K562 (cell line): ENCODE results near the gene ATF7IP.

Source experiments
- HDGF ChIP-seq: fragments of 450-650 bp; IDR thresholded peaks from 2 replicates; pipeline ENCODE4 v1.6.1; 2016
- POLR2A ChIP-seq: fragments of 450-650 bp; conservative IDR thresholded peaks from 2 replicates; pipeline ENCODE4 v1.6.1; 2016
- POLR2AphosphoS2 ChIP-seq: IDR thresholded peaks from 2 replicates; pipeline ENCODE4 v1.6.1; 2012; ENCODE audit warnings: low read length, improper control_type of control experiment
- RBBP5 ChIP-seq: fragments of 200-600 bp; sonication (generic); IDR thresholded peaks from 2 replicates; pipeline ENCODE4 v1.6.1; 2012; ENCODE audit warnings: borderline replicate concordance, mild to moderate bottlenecking, low read length, control low read depth, inconsistent platforms; ENCODE audit not compliant: insufficient read depth, poor library complexity, severe bottlenecking
- SMAD1 ChIP-seq: fragments of 150-350 bp; IDR thresholded peaks from 2 replicates; pipeline ENCODE4 v1.6.1; 2014; ENCODE audit warnings: low read length, low read depth; ENCODE audit not compliant: partially characterized antibody
- YY1 ChIP-seq, 3 experiments: IDR thresholded peaks; 2 replicates each; pipeline ENCODE4 v1.6.1; 2011; ENCODE audit warnings: low read length in 2 of 3, mild to moderate bottlenecking in 2 of 3, moderate library complexity in 2 of 3, borderline replicate concordance in 1 of 3, control low read depth in 1 of 3, low read depth in 1 of 3; ENCODE audit not compliant: insufficient read depth in 3 of 3, insufficient replicate concordance in 2 of 3, control insufficient read depth in 1 of 3, insufficient read length in 1 of 3; ENCODE audit errors: extremely low read depth in 1 of 3
- TF ChIP-seq, protein P1 (sequence below), 2 experiments: fragments of 450-650 bp in 1 of 2; sonication (generic) in 1 of 2; formaldehyde crosslinking in 1 of 2; IDR thresholded peaks; 2 replicates each; pipeline versions ENCODE4 v1.7.1 to v1.9.0; 2016 to 2022; ENCODE audit warnings: inconsistent platforms in 1 of 2, mild to moderate bottlenecking in 1 of 2, missing genetic modification reagents in 1 of 2

DNA sequence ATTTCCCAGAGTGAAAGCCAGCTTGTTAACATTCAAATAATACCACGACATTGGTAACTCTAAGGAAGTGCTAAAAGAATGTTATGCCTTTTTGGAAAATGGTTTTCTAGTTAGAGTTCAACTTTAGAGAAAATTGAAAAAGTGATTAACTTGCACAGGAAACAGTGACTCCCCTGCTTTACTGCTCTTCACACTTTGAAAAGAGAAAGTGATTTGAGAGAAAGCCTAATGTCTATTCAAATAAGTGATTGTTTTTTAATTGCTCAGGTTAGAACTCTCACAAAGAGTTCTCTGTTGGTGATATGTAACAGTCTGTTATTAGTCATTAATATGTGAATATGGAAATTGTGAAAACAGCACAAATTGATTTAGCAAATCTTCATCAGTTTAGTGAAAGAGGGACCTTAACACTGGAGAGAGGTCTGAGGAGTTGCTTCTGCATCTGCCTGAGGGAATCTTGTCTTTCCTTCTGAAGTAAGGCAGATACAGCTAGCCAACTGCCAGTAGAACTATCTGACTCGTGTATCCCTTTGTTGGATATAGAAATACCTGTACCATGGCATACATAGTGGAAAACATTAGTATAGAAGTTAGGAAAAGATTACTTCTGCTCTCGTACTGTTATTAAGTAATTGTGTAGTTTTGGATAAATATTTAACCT lies 25.5 kb downstream of the ATF7IP start:
- TF ChIP-seq POLR2A (no peak), RBBP5 (no peak), HDGF (no peak), POLR2AphosphoS2 (no peak), YY1 (IDR thresholded peaks at IDR 0.05; ENCODE audit: borderline replicate concordance in 1 of 3, control insufficient read depth in 1 of 3, extremely low read depth in 1 of 3, insufficient read depth in 3 of 3, insufficient read length in 1 of 3, insufficient replicate concordance in 2 of 3, low read depth in 1 of 3, low read length in 2 of 3) (no peak), SMAD1 (no peak)
- TF ChIP-seq, protein P1, sequence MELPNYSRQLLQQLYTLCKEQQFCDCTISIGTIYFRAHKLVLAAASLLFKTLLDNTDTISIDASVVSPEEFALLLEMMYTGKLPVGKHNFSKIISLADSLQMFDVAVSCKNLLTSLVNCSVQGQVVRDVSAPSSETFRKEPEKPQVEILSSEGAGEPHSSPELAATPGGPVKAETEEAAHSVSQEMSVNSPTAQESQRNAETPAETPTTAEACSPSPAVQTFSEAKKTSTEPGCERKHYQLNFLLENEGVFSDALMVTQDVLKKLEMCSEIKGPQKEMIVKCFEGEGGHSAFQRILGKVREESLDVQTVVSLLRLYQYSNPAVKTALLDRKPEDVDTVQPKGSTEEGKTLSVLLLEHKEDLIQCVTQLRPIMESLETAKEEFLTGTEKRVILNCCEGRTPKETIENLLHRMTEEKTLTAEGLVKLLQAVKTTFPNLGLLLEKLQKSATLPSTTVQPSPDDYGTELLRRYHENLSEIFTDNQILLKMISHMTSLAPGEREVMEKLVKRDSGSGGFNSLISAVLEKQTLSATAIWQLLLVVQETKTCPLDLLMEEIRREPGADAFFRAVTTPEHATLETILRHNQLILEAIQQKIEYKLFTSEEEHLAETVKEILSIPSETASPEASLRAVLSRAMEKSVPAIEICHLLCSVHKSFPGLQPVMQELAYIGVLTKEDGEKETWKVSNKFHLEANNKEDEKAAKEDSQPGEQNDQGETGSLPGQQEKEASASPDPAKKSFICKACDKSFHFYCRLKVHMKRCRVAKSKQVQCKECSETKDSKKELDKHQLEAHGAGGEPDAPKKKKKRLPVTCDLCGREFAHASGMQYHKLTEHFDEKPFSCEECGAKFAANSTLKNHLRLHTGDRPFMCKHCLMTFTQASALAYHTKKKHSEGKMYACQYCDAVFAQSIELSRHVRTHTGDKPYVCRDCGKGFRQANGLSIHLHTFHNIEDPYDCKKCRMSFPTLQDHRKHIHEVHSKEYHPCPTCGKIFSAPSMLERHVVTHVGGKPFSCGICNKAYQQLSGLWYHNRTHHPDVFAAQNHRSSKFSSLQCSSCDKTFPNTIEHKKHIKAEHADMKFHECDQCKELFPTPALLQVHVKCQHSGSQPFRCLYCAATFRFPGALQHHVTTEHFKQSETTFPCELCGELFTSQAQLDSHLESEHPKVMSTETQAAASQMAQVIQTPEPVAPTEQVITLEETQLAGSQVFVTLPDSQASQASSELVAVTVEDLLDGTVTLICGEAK (IDR thresholded peaks at IDR 0.05): no peak
- TF ChIP-seq, protein P1 (CRISPR knock-in tag; IDR thresholded peaks at IDR 0.05): no peak
